AG04450 (cell line): Measurements from ENCODE around the gene PKD1L1. TPM values are rescaled to one million over a fixed set of nuclear protein-coding genes. Genes with fewer than 3 reads are reported as not detected.

Experiments
- CTCF ChIA-PET: fragments of 300-600, 350-600 bp; formaldehyde crosslinking; extraction: SDS; loops from one replicate; lab custom pipeline; 2022; ENCODE audit warnings: antibody characterized with exemption, inconsistent platforms; lab: Charles Lee
- POLR2A ChIA-PET: fragments of 350-600 bp; formaldehyde crosslinking; extraction: SDS; loops from one replicate; lab custom pipeline; 2021; ENCODE audit warnings: antibody characterized with exemption, inconsistent platforms; lab: Yijun Ruan, JAX
- DNase-seq: peaks from one replicate; pipeline ENCODE4 v3.0.0-alpha.2; 2011; ENCODE audit warnings: low read depth, low spot score
- H3K27ac ChIP-seq: one replicate; pipeline ENCODE4 v1.5.1; 2012; ENCODE audit warnings: low read depth, low read length, control low read depth
- H3K27me3 ChIP-seq: one replicate; pipeline ENCODE4 v1.6.0; 2012; ENCODE audit warnings: low read length; ENCODE audit not compliant: control insufficient read depth, insufficient read depth
- H3K4me3 ChIP-seq: 2 replicates; pipeline ENCODE4 v1.5.1; 2011; ENCODE audit warnings: mild to moderate bottlenecking, low read depth, low read length, control low read depth
- H3K9me3 ChIP-seq: 2 replicates; pipeline ENCODE4 v1.5.1; 2012; ENCODE audit warnings: low read length; ENCODE audit not compliant: control insufficient read depth, insufficient read depth
- CTCF ChIP-seq: IDR thresholded peaks from 2 replicates; pipeline ENCODE4 v1.5.1; 2011; ENCODE audit warnings: low read depth, low read length, control low read depth, inconsistent platforms
- polyA plus RNA-seq: library from polyadenylated mRNA; depleted of rRNA; stranded (reverse); fragments of >200 nt; gene quantifications from 2 replicates; pipeline ENCODE4 v1.2.3, GENCODE V29; 2011

Gene PKD1L1
- polyA plus RNA-seq, 1 experiment: 0.01 TPM

- DNase-seq: no peak
- TF ChIP-seq CTCF: no peak
These were observed 120.4 kb downstream of the PKD1L1 start for GRCh38 chr7:47827871-47828270.

GRCh38 chr7:47827351-47827756, 120.9 kb downstream of the PKD1L1 start:
- Histone ChIP-seq H3K27ac (peak overlapping the region; percentile 21), H3K27me3 (no peaks in the 10 kb centered on the region), H3K9me3 (no peaks in the 10 kb centered on the region; the same call in 1 of the 2 replicates), H3K4me3 (no peak overlapping the region)
- ChIA-PET POLR2A (interaction anchor here (1.6 kb wide), 1 partner anchor 14 kb away, joined by 7 read pairs; no protein-coding TSS in a partner anchor), CTCF (interaction anchor here (1.0 kb wide), 1 partner anchor 9 kb away, joined by 3 read pairs; no protein-coding TSS in a partner anchor)
- no peak for DNase-seq
- no peak for TF ChIP-seq CTCF

More at GRCh38 chr7:47827871-47828270, 120.4 kb downstream of the PKD1L1 start:
- Histone ChIP-seq H3K4me3 (no peak overlapping the region), H3K27me3 (no peaks in the 10 kb centered on the region), H3K27ac (no peak overlapping the region), H3K9me3 (no peaks in the 10 kb centered on the region; the same call in 1 of the 2 replicates)
- CTCF ChIA-PET: interaction anchor here (1.0 kb wide), 1 partner anchor 9 kb away, joined by 3 read pairs; no protein-coding TSS in a partner anchor
- POLR2A ChIA-PET: no interaction called here

- Histone ChIP-seq H3K9me3 (no peaks in the 10 kb centered on the region; the same call in 1 of the 2 replicates), H3K4me3 (no peak overlapping the region), H3K27ac (no peak overlapping the region), H3K27me3 (no peaks in the 10 kb centered on the region)
- POLR2A ChIA-PET: interaction anchor here (1.1 to 1.6 kb wide), 3 partner anchors 15 to 217 kb away, joined by 3 to 7 read pairs (median 3); no protein-coding TSS in a partner anchor
- no peak for TF ChIP-seq CTCF
- CTCF ChIA-PET: interaction anchor here (1.0 kb wide), 1 partner anchor 8 kb away, joined by 3 read pairs; no protein-coding TSS in a partner anchor
- peak; percentile 65 for DNase-seq
These were observed 121.5 kb downstream of the PKD1L1 start for GRCh38 chr7:47826754-47827153.

- Histone ChIP-seq H3K9me3 (no peaks in the 10 kb centered on the region), H3K27ac (no peak overlapping the region), H3K27me3 (no peaks in the 10 kb centered on the region), H3K4me3 (no peak overlapping the region)
- no peak for DNase-seq
- ChIA-PET CTCF (interaction anchor here (0.5 to 3.4 kb wide), 67 partner anchors 10 to 553 kb away, joined by 3 to 32 read pairs (median 5); partner anchors contain the start of gene TNS3), POLR2A (no interaction called here)
- TF ChIP-seq CTCF: no peak
These were observed 128.7 kb downstream of the PKD1L1 start for GRCh38 chr7:47819607-47819920.

- POLR2A ChIA-PET: no interaction called here
- peak; percentile 98 for TF ChIP-seq CTCF
- Histone ChIP-seq H3K4me3 (no peak overlapping the region), H3K27ac (no peak overlapping the region), H3K27me3 (no peaks in the 10 kb centered on the region), H3K9me3 (no peaks in the 10 kb centered on the region)
- CTCF ChIA-PET: interaction anchor here (0.5 to 3.4 kb wide), 72 partner anchors 8 to 557 kb away, joined by 3 to 32 read pairs (median 4); partner anchors contain the start of gene TNS3
- peak; percentile 54 for DNase-seq
These were observed 129.3 kb downstream of the PKD1L1 start for GRCh38 chr7:47818796-47819606.
